ENCODE data around the gene ERF.

The ERF gene

DNA sequence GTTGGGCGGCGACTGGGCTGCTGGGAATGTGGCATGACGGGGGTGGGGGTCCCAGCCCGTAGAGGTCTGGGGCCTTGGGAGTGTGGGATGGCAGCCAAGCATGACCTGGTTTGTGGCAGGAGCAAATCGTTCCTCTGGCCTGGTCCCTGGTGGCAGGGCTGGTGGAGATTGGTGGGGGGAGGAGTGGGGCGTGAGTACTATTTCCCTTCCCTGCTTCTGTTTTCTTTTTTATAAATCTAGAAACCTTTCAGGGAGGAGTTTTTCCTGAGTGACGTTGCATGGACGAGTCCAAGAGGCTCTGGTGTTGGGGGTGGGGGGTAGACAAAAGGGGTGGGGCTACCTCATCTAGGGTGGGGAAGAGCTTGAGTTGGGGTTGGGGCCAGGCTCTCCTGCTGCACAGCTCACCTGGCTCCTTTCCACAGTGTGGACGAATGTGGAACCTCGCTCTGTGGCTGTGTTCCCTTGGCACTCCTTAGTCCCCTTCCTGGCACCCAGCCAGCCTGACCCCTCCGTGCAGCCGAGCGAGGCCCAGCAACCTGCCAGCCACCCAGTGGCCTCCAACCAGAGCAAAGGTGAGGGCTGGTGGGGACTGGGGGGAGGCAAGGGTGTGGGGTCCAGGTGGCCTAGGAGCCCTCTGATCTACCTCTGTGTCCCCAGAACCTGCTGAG lies 31.6 kb upstream of the ERF start:
- no peak for DNase-seq

- no peak for DNase-seq
Observed at GRCh38 chr19:42285988-42286348, 31.0 kb upstream of the ERF start.

- DNase-seq, result no peak
Observed at GRCh38 chr19:42285541-42285941, 30.6 kb upstream of the ERF start.

DNA sequence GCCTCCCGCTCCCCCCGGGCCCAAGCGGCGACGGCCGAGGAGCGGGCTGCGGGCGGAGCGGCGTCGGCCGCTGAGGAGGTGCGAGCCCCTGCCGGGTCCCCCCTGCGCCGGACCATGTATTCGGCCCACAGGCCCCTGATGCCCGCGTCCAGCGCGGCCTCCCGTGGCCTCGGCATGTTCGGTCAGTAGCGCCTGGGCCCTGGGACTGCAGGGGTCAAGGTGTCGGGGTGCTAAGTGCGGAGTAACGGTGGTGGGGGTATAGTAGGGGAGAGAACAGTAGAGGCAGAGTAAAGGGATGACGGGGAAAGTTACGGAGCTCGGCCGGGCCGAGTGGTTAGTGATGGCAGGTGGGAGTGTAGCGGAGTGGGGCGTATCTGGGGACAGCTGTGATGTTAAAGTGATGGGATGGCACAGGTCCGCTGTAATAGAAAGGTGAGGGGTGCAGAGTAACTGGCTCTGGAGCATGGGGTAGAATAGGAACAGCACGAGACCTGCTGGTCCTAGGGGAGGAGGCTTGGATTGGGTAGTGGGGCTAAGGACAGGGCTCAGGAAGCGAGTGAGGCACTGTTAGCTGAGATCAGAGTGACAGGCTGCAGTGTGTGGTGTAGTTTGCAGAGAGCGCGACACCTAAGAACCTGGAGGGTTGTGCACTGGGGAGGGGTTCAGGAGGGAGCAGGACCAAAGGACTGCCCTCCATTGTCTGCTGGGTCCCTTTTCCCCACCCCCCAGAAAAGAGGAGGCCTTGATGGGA lies 29.8 kb upstream of the ERF start:
- no peak for DNase-seq

DNA sequence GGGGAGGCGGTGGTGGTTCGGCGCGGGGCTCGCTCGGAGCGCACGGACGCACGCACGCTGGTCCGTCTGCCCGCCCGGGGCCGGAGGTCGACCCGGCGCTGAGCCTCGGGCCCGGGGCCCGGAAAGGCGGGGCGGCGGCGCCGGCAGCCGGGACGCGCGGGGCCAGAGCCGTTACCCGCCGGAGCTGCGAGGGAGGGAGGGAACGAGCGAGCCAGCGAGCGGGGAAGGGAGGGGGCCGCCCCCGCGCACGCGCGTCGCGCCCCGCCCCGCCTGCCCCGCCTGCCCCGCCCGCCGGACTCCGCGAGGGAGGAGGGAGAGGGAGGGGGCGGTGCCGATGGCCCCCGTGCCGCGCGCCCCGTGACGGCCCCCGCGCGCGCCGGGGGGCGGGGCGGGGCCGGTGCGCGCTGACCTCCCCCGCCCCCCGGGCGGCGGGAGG lies 29.2 kb upstream of the ERF start:
- DNase-seq, result peak; percentile 79

DNA sequence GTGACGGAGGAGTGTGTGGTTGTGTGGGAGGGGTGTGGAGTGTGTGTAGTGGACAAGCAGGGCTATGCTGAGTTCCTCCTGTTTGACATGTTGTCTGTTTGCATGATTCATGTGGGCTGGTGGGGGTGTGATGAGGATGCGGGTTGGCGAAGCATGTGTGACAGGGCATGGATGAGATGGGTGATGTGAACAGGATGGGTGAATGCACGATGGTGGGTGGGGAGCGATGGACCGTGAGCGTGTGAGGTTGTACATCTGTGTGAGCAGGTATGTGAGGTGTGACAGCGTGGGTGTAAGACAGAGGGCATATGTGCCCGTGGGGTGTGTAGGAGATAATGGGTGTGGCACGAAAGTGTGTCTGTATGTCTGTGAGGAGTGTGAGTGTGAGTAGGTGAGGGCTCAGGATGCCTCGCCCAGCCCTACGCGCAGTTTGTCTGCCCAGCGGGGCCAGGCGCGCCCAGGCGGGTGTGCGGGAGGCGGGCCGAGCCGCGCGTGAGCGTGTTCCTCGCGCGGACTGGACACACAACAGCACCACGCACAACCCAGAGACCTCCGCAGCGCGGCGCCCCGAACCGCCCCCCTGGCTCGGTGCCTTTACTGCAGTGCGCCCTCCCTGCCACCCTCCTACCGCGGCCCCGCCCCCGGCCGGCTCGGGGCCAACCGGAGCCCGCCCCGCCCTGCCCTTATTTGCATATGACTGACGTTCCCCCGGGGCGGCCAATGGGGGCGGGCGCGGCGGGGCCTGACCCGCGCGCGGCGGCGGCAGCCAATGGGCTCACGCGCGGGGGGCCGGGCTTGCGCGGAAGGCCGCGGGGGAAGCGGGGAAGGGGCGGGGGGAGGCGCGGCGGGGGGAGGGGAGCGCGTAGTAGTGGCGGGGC lies 28.5 kb upstream of the ERF start:
- peak; percentile 94 for DNase-seq

- no peak for DNase-seq
Observed at GRCh38 chr19:42282819-42283187, 27.9 kb upstream of the ERF start.

DNA sequence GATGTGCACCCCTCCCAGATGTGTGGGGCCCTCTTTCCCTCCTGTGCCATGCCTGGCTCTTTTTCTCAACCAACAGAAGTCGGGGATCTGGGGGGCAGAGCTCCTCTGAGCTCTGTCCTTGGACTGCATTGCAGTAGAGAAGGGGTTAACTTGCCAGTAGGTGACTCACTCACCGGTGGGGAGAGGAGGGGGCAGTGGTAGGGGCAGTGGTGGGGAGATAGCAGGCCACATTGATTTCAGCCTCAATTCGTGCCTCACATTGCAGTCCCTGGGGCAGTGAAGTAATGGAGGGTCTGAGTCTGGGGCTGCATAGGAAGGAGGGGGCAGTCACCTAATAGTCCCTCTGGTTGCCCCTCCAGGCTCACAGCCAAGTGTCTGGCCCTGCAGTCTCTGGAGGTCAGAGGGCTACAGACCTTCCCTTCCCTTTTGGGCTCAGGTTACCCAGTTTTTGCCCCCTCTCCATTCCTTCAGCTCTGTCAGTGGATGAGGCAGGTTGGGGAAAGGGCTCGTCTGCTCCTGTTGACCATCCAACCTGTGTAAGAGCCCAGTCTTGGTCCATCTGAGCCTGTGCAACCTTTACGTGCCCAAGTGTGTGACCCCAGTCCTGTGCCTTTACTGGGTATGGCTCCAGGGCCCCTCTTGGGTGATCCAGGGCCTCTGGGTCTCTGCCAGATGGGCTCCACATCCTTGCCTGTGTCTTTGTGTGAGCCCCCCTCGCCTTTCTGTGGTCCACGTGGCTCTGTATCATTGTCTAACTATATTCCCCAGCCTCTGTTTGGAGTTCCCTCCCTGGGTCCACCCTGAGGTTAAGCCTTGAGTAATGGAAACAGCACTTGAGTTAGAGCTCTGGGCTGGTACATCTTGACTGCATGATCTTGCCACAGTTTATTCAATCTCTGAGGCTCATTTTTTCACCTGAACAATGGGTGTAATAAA lies 27.2 kb upstream of the ERF start:
- no peak for DNase-seq

DNA sequence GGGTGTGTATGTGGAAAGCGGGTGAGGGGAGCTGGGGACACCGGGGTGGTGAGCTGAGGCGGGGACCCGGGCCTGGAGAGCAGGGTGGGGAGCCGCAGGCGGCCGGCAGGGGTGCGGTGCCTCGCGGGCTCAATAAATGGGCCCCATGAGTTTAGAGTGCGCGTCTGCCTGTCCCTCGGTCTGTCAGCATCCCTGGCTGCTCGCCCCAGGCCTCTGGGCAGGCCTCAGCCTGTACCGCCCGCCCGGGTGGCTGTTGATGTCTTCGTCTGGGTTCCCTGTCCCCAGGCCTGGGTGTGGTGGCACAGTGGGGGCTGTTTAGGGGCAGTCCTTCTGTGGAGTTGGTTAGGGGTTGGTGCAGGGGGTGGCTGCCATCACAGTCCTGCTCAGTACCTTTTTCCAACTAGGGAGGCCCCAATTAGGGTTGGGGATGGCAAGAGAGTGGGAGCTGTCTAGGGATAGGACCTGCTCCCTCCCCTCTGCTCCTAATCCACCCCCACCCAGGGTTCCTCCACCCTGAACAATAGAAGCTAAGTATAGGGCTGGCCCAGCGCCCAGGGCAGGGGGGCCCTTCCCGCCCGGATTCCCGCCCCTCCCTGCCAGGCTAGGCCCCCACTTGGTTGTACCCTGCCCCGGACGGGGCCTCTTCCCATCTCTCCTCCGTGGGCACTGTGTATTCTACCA lies 26.4 kb upstream of the ERF start:
- DNase-seq, result peak; percentile 37

- DNase-seq, result peak; percentile 34
Observed at GRCh38 chr19:42280815-42281145, 25.9 kb upstream of the ERF start.

DNA sequence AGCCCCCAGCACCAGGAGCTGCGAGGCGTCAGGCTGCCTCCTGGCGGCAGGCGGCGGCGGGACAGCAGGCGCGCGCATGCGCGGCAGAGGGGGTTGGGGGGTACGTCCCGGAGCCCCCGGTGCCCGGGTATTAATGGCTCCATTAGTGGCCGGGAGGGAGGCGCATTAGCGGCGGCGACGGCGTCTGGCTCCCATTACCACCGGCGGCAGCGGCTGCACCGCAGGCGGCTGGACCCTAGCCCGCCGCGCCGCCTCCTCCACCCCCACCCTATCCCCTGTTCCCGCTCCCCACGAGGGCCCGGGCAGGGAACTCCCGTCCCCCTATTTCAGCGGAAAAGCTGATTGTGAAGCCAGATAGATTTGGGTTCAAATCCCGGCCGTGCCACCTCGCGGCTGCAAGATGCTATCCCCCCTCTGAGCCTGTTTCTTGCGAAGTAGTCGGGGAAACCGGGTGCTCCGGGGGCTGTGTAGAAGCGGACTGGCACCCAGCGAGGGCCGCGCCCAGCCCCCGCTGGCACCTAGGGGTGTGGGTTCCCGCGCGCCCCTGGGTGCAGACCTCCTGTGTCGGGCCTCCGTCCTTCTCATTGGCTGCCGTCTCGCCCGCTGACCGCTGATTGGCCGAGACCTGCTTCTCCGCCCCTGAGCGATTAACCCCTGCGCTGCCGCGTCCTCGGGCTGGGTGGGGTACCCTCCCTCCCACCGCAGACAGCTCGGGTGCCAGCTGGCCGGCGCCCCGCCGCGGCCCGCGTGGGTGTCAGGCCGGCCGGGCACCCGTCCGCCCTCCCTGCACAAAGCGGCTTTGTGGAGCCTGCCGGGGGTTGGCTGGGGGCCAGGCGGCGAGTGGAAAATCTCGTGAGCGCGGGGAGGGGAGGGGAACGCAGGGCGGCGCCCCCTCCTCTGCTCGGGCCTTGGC lies 25.2 kb upstream of the ERF start:
- DNase-seq, result peak; percentile 87

- DNase-seq, result no peak
Observed at GRCh38 chr19:42279155-42279901, 24.4 kb upstream of the ERF start.

DNA sequence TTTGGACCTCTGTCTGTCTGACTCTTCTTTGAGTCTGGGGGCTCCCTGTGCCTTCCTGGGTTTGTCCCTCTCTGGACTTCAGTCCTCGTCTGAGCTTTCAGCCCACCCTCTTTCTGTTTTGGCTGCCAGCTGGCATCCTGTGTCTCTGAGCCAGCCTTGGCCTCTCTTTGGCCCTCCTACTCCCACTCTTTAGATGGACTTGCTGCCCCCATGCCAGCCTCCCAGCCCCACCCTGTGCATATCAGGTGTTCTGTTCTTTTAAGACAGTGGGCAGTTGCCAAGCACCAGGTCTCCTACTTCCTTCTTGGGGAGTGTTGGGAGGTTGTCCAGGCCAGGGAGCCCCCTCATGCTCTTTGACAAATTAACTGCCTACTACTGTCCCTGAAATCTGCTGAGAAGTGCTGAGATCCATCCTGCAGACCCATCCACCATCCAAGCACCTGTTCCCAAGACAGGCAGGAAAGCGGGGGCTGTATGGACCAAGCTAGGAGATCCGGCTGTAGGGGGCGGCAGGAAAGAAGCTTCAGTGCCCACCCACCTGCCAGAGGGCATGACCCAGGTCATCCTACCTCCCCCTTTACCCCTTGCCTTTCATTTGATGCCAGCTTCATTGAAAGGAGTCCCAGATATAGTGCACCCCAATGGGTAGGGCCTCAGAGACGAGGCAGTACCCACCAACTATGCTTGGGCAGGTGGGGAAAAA lies 23.7 kb upstream of the ERF start:
- DNase-seq, result no peak

DNA sequence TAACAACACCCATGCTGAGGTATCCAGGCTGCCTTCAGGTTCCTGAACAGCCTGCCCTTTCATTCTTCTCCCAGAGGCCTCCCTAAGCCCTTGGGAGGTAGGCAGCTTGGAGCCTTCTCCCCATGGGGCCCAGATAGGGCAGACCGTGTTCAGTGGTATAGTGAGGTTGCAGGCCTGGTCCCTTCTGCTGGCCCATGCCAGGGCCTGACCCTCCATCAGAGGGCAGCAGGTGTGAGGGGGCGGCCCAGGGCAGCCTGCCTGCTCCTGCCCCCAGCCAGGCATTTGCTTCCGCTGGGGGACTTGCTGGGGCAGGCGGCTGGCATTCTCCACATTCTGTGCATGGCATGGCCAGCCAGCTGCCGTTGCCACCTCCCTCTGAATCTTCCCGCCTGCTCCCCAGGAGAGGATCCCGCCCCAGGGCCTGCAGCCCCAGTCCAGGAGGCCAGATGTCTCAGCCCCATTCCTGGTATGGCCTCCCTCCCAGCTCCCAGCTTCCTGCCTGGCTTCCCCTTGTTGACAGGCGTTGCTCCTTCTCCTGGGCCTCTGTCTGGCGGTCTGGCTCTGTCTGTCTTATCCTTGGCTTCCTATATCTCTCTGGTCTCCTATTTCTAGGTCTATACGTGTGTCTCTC lies 23.0 kb upstream of the ERF start:
- no peak for DNase-seq

DNA sequence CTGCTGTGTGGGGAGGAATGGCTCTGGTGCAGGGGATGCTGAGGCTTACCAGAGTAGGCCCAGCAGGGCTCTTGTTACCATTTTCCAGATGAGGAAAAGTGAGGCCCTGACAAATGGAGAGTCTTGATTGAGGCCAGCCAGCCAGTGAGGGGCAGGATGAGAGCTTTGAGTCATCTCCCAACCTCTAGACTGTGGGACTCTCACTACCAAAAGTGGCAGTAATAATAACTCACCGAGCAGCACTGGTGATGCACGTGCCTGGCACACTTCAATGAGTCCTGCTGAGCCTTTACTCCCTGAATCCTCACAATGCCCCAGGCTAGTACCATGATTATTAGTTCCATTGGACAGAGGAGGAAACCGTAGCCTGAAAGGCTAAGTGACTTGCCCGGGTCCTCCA lies 21.9 kb upstream of the ERF start:
- DNase-seq, result peak; percentile 45

- DNase-seq, result no peak
Observed at GRCh38 chr19:42276284-42276683, 21.4 kb upstream of the ERF start.

DNA sequence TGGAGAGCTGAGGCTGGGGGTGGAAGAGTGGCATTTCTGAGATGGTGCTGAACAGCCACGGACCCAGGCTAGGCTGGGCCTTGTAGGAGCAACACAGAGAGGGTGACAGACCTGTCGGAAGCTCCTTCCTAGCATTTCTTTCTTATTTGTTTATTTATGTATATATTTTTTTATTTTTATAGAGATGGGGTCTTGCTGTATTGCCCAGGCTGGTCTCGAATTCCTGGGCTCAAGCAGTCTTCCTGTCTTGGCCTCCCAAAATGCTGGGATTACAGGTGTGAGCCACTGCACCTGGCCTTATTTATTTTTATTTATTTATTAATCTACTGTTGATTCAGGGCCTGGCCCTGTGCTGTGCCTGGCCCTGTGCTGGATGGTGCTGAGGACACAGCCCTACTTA lies 20.6 kb upstream of the ERF start:
- DNase-seq, result no peak

DNA sequence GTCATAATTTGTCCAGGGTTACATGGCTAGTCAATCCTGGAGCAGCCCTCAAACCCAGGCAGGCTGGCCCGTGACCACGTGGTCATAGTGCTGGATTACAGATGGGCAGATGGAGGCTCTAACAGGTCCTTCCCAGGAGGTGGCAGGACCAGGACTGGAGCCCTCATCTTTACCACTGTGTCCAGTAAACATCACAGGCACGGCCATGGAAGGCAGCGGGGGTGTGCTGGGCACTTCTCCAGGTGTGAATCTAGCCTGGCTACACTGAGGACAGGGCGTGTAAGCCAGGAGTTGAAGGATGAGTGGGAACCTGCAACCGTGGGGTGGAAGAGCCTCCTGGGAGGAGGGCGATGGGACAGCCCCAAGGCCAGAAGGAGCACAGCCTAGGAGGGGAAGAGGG lies 20.2 kb upstream of the ERF start:
- no peak for DNase-seq

DNA sequence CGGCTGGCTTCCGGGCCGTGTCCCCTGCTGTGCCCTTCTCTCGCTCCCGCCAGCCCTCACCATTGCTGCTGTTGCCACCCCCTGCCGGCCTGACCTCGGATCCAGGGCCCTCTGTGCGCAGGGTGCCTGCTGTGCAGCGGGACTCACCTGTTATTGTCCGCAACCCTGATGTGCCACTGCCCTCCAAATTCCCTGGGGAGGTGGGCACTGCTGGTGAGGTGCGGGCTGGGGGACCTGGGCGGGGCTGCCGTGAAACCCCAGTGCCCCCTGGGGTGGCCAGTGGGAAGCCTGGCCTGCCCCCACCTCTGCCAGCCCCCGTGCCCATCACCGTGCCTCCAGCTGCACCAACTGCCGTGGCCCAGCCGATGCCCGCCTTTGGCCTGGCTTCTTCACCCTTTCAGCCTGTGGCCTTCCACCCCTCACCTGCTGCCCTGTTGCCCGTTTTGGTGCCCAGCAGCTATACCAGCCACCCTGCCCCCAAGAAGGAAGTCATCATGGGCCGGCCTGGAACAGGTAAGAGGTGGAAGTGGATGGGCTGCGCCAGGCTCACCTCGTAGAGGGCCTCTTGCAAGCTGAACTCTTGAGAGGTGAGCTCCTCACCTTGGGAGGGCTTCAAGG lies 19.2 kb upstream of the ERF start:
- DNase-seq, result no peak
